Type B pancreatic cell (in vitro differentiated cells): ENCODE results near the gene SMYD3. TPM values are rescaled to one million over a fixed set of nuclear protein-coding genes. Genes with fewer than 3 reads are reported as not detected.

Experiments used
- DNase-seq: peaks from one replicate; pipeline ENCODE4 v3.0.0; 2021; ENCODE audit warnings: mixed read lengths; ENCODE audit not compliant: unreplicated experiment; ENCODE audit errors: extremely low spot score
- H3K27ac Mint-ChIP-seq: 2 replicates; pipeline ENCODE4 v1.8.0; 2021; ENCODE audit warnings: mild to moderate bottlenecking, mixed read lengths
- H3K27me3 Mint-ChIP-seq: 2 replicates; pipeline ENCODE4 v1.8.0; 2021; ENCODE audit warnings: mixed read lengths
- H3K36me3 Mint-ChIP-seq: 2 replicates; pipeline ENCODE4 v1.8.0; 2021; ENCODE audit warnings: mixed read lengths
- H3K4me1 Mint-ChIP-seq: one replicate; pipeline ENCODE4 v1.8.0; 2021; ENCODE audit warnings: mixed read lengths; ENCODE audit not compliant: unreplicated experiment
- H3K4me3 Mint-ChIP-seq: 2 replicates; pipeline ENCODE4 v1.8.0; 2021; ENCODE audit warnings: mild to moderate bottlenecking, mixed read lengths
- H3K9me3 Mint-ChIP-seq: 2 replicates; pipeline ENCODE4 v1.8.0; 2021; ENCODE audit warnings: mixed read lengths
- CTCF ChIP-seq: fragments of 200-600 bp; sonication (generic); conservative IDR thresholded peaks from 2 replicates; pipeline ENCODE4 v1.5.0; 2021; ENCODE audit warnings: antibody characterized with exemption, mild to moderate bottlenecking
- total RNA-seq: library from RNA; stranded (reverse); gene quantifications from 2 replicates; pipeline ENCODE4 v1.2.1, GENCODE V29; 2021; ENCODE audit warnings: low replicate concordance

SMYD3 gene
- total RNA-seq, 1 donor from 2014 or later, result 19.4 TPM

GRCh38 chr1:245858022-245858721 is 648.9 kb downstream of the SMYD3 start:
- Mint-ChIP-seq H3K9me3 (no peaks in the 10 kb centered on the region), H3K4me1 (peaks cover 5% of the 10 kb centered on the region), H3K36me3 (peaks cover 16% of the 10 kb centered on the region), H3K27ac (no peak overlapping the region), H3K4me3 (no peak overlapping the region), H3K27me3 (no peaks in the 10 kb centered on the region)
- no peak for DNase-seq
- TF ChIP-seq CTCF, result no peak

GRCh38 chr1:245856944-245857531 is 650.0 kb downstream of the SMYD3 start:
- no peak overlapping the region for H3K27ac Mint-ChIP-seq
- no peak for TF ChIP-seq CTCF
- H3K4me3 Mint-ChIP-seq, result no peak overlapping the region
- no peaks in the 10 kb centered on the region for H3K9me3 Mint-ChIP-seq
- H3K27me3 Mint-ChIP-seq, result no peaks in the 10 kb centered on the region
- peaks cover 14% of the 10 kb centered on the region for H3K36me3 Mint-ChIP-seq
- DNase-seq, result no peak
- peaks cover 5% of the 10 kb centered on the region for H3K4me1 Mint-ChIP-seq

GRCh38 chr1:245855846-245856730 is 651.0 kb downstream of the SMYD3 start:
- H3K27ac Mint-ChIP-seq, result no peak overlapping the region
- no peak for DNase-seq
- H3K4me1 Mint-ChIP-seq, result peaks cover 5% of the 10 kb centered on the region
- TF ChIP-seq CTCF, result no peak
- peaks cover 12% of the 10 kb centered on the region for H3K36me3 Mint-ChIP-seq
- H3K4me3 Mint-ChIP-seq, result no peak overlapping the region
- no peaks in the 10 kb centered on the region for H3K9me3 Mint-ChIP-seq
- H3K27me3 Mint-ChIP-seq, result no peaks in the 10 kb centered on the region

- Mint-ChIP-seq H3K27me3 (no peaks in the 10 kb centered on the region), H3K4me1 (no peaks in the 10 kb centered on the region), H3K36me3 (peaks cover 12% of the 10 kb centered on the region), H3K27ac (no peak overlapping the region), H3K9me3 (no peaks in the 10 kb centered on the region), H3K4me3 (no peak overlapping the region)
- no peak for DNase-seq
- TF ChIP-seq CTCF, result no peak
Measured at GRCh38 chr1:245853291-245853690, 653.8 kb downstream of the SMYD3 start.

GRCh38 chr1:245843101-245843500 is 664.0 kb downstream of the SMYD3 start:
- TF ChIP-seq CTCF, result no peak
- H3K9me3 Mint-ChIP-seq, result no peaks in the 10 kb centered on the region
- no peak for DNase-seq
- H3K27ac Mint-ChIP-seq, result no peak overlapping the region
- H3K4me3 Mint-ChIP-seq, result no peak overlapping the region
- H3K36me3 Mint-ChIP-seq, result no peaks in the 10 kb centered on the region
- no peaks in the 10 kb centered on the region for H3K27me3 Mint-ChIP-seq
- H3K4me1 Mint-ChIP-seq, result peaks cover 6% of the 10 kb centered on the region
